Ammon's horn (tissue), 1 donor: ENCODE results near the gene TSPO.
"Not testable (repeated sequence)": the region's sequence is repeated elsewhere in the genome, so short reads cannot be mapped to it uniquely, and the experiment has no call there.

Experiments used
- DNase-seq: peaks from one replicate; pipeline ENCODE4 v3.0.0-alpha.2; 2016; ENCODE audit warnings: low spot score

The TSPO gene

GRCh38 chr22:43131773-43132501 is 19.4 kb upstream of the TSPO start:
- DNase-seq = no peak

GRCh38 chr22:43133401-43133800 is 18.0 kb upstream of the TSPO start:
- no peak for DNase-seq

GRCh38 chr22:43134553-43134952 is 16.8 kb upstream of the TSPO start:
- no peak for DNase-seq

GRCh38 chr22:43135565-43135964 is 15.8 kb upstream of the TSPO start:
- no peak for DNase-seq

- peak; percentile 36 for DNase-seq
Measured at GRCh38 chr22:43136255-43136654, 15.1 kb upstream of the TSPO start.

- DNase-seq = no peak
Measured at GRCh38 chr22:43136801-43137200, 14.6 kb upstream of the TSPO start.

- DNase-seq = peak; percentile 82
Measured at GRCh38 chr22:43142880-43143562, 8.3 kb upstream of the TSPO start, which contains the start of gene MCAT. MCAT (minus strand) TSS chr22:43143398; CDS start chr22:43143348, 50 bp downstream.

GRCh38 chr22:43144949-43145348 is 6.4 kb upstream of the TSPO start:
- no peak for DNase-seq

GRCh38 chr22:43145371-43145770 is 6.0 kb upstream of the TSPO start:
- not testable (repeated sequence) for DNase-seq

GRCh38 chr22:43146332-43146731 is 5.0 kb upstream of the TSPO start:
- not testable (repeated sequence) for DNase-seq

- peak; percentile 34 for DNase-seq
Measured at GRCh38 chr22:43147821-43148220, 3.5 kb upstream of the TSPO start.

- no peak for DNase-seq
Measured at GRCh38 chr22:43148581-43148980, 2.8 kb upstream of the TSPO start.

GRCh38 chr22:43150731-43151206 is 590 bp upstream of the TSPO start:
- DNase-seq = no peak

GRCh38 chr22:43152003-43152356 is 621 bp downstream of the TSPO start:
- no peak for DNase-seq

- peak; percentile 66 for DNase-seq
Measured at GRCh38 chr22:43152357-43153071, 1.2 kb downstream of the TSPO start.

- no peak for DNase-seq
Measured at GRCh38 chr22:43153899-43154298, 2.5 kb downstream of the TSPO start.

GRCh38 chr22:43154887-43155536 is 3.7 kb downstream of the TSPO start:
- no peak for DNase-seq

GRCh38 chr22:43155789-43156188 is 4.4 kb downstream of the TSPO start:
- no peak for DNase-seq

- DNase-seq = no peak
Measured at GRCh38 chr22:43156413-43156812, 5.1 kb downstream of the TSPO start.

- no peak for DNase-seq
Measured at GRCh38 chr22:43157874-43158546, 6.7 kb downstream of the TSPO start.

GRCh38 chr22:43158778-43159483 is 7.6 kb downstream of the TSPO start:
- DNase-seq = no peak
